DOHH2 (cell line): Measurements from ENCODE around the gene C9orf72.

Experiments
- CTCF ChIP-seq: fragments of 200-600 bp; sonication (generic); IDR thresholded peaks from one replicate; pipeline ENCODE4 v1.5.1; 2014; ENCODE audit warnings: antibody characterized with exemption, mild to moderate bottlenecking, low read depth, low read length; ENCODE audit not compliant: poor library complexity, severe bottlenecking
- EZH2phosphoT487 ChIP-seq: fragments of 200-600 bp; sonication (generic); IDR thresholded peaks from 2 replicates; pipeline ENCODE4 v1.6.1; 2017; ENCODE audit warnings: borderline replicate concordance, mild to moderate bottlenecking, antibody characterized with exemption, low read length, moderate library complexity, mixed read lengths

GRCh38 chr9:27591672-27592071, 18.4 kb upstream of the C9orf72 start:
- no peak for TF ChIP-seq EZH2phosphoT487
- no peak for TF ChIP-seq CTCF
